HuH-7.5 (cell line): ENCODE measurements around the gene DOCK3.

Experiments used
- DNase-seq: peaks from one replicate; pipeline ENCODE4 v3.0.0; 2011; ENCODE audit warnings: low spot score

Gene DOCK3

DNA sequence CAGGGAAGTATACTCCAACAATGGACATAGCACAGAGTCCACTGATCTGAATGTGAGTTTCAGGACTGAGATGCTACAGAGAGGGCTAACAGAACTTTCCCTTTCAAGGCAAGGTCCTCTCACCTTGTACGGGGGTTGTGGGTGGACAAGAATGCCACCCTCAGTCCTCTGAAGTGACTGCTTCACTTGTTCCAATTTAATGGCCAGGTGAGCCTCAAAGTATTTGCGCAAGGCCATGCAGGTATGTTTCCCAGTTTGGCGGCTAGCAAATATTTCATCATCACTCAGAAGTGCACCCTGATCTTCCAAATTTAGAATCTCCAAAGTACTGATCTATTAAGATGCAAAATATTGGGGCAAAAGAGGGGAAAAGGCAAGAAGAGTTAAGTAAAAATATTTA lies 754.4 kb downstream of the DOCK3 start:
- DNase-seq: no peak
